Activated CD4-positive, alpha-beta T cell treated with anti-CD3 and anti-CD28 coated beads, Interleukin-2, amount 50 U/mL, for 1 hour (primary cell): ENCODE results near the gene TXNRD1.
A peak's percentile ranks its signal among the peaks of the same experiment; 100 is the strongest.
"Not testable (repeated sequence)": the region's sequence is repeated elsewhere in the genome, so short reads cannot be mapped to it uniquely, and the experiment has no call there.

Experiments used
- DNase-seq: peaks from one replicate; pipeline ENCODE4 v3.0.0-alpha.2; 2020

The TXNRD1 gene

GRCh38 chr12:104215638-104216297, at the start of gene TXNRD1:
TSS of gene TXNRD1 (plus strand) at chr12:104215779. CDS start at chr12:104215803, 24 bp downstream.
- DNase-seq = peak; percentile 80

DNA sequence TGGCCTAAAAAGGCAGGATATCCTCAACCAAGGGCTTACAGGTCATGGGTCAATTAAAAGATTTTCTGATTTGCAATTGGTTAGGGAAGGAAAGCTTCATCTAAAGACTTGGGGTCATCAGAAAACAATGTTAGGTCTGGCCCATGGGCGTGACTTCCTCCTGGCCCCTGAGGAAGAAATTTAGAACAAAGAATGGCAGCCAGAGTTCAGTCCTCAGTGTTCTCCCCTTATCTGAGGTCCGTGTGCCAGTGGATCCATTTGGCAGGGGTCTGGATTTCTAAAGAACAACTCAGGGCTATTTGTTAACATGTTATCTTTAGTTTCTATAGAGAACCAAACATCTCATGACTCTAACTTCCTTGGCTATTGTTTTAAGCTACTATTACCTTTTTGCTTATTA, 49.8 kb upstream of the TXNRD1 start:
- DNase-seq = no peak

- DNase-seq = no peak
These were observed 49.1 kb upstream of the TXNRD1 start for GRCh38 chr12:104166465-104166864.

DNA sequence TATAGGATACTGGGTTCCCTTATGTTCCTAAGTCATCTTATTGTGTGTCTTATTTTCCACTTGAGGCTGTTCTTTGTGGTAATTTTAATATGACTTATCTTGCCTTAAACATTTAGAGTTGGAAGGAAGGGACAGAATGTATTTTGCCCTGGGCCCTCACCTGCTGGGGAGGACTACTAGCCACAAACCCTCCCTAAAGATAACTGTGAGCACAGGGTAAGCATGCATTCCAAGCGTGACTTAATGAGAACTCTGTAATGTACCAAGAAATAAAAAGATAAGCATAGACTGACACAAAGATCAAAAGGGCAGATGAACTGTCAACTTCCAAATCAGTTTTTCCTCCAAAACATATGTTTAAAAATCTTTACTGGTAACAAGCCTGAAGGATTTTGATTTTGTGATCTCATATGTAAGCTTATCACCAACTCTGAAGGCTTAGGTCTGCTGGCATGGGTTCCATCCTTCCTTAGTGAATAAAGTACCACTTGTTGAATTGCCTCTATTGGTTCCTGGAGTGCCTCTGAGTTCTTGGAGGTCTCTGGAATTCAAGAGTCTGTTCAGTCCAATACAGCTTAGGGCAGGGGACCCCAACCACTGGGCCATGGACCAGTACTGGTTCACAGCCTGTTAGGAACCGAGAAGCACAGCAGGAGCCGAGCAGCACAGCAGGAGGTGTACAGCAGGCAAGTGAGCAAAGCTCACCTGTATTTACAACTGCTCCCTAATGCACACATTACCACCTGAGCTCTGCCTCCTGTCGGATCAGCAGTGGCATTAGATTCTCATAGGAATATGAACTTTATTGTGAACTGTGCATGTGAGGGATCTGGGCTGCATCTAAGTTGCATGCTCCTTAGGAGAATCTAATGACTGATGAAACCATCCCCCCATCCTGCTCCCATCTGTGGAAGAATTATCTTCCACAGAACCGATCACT, 47.8 kb upstream of the TXNRD1 start:
- DNase-seq = no peak

- DNase-seq = no peak
These were observed 47.0 kb upstream of the TXNRD1 start for GRCh38 chr12:104168596-104168995.

GRCh38 chr12:104171785-104172569, 43.6 kb upstream of the TXNRD1 start:
- DNase-seq = no peak

- no peak for DNase-seq
These were observed 43.0 kb upstream of the TXNRD1 start for GRCh38 chr12:104172570-104172947.

- DNase-seq = not testable (repeated sequence)
These were observed 41.8 kb upstream of the TXNRD1 start for GRCh38 chr12:104173804-104174203.

DNA sequence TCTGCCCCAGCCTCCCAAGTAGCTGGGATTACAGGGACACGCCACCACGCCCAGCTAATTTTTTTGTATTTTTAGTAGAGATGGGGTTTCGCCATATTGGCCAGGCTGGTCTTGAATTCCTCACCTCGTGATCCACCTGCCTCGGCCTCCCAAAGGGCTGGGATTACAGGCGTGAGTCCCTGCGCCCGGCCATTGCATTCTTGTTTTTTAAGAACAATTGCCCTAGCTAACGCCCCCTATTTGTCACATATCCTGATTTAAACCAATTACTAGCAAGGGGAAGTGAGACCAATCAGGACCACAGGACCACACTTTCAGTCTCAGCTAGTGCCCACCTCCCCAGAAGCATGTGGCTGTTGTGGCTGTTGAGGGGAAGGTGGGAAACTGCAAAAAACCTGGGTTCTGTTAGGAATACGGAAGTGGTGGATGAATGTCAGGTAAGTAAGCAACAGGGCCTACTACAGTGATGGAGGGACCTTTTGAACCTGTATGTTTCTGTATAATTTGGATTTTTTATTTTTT, 39.8 kb upstream of the TXNRD1 start:
- no peak for DNase-seq

DNA sequence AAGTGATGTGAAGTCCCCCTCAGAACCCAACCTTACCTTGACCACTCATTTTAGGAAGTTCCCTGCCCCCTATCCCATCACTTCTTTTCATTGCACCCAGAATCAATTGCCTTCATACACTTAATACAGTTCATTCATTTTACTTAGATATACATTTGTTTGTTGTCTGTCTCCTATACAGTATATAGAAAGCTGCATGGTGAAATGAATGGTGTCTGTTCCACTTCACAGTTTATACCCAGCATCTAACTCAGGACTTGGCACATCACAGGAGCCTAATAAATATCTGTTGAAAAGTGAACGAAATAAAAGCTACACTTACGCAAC, 38.3 kb upstream of the TXNRD1 start:
- DNase-seq = no peak

- DNase-seq = no peak
These were observed 37.7 kb upstream of the TXNRD1 start for GRCh38 chr12:104177663-104178501.

- DNase-seq = no peak
These were observed 35.2 kb upstream of the TXNRD1 start for GRCh38 chr12:104180374-104180773.

GRCh38 chr12:104181313-104181712, 34.3 kb upstream of the TXNRD1 start:
- no peak for DNase-seq

GRCh38 chr12:104182144-104182543, 33.4 kb upstream of the TXNRD1 start:
- no peak for DNase-seq

- no peak for DNase-seq
These were observed 32.8 kb upstream of the TXNRD1 start for GRCh38 chr12:104182621-104183378.

DNA sequence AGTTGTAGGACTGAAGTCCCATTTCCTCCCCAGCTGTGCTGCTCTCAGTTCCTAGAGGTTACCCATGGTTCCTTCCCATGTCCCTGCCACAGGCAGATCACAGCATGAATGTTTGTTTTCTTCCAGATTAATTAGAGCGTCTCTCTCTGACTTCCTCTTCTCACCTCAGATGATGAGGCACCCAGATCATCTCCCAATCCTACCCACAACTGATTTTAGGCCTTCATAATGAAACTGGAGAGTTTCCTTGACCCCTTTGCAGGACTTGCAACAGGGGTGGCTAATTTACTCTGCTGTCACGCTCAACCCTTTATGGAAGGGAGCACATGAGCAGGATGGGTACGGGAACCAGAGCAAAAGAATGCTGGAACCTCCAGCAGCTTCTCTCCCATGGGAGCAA, 32.1 kb upstream of the TXNRD1 start:
- DNase-seq = no peak

DNA sequence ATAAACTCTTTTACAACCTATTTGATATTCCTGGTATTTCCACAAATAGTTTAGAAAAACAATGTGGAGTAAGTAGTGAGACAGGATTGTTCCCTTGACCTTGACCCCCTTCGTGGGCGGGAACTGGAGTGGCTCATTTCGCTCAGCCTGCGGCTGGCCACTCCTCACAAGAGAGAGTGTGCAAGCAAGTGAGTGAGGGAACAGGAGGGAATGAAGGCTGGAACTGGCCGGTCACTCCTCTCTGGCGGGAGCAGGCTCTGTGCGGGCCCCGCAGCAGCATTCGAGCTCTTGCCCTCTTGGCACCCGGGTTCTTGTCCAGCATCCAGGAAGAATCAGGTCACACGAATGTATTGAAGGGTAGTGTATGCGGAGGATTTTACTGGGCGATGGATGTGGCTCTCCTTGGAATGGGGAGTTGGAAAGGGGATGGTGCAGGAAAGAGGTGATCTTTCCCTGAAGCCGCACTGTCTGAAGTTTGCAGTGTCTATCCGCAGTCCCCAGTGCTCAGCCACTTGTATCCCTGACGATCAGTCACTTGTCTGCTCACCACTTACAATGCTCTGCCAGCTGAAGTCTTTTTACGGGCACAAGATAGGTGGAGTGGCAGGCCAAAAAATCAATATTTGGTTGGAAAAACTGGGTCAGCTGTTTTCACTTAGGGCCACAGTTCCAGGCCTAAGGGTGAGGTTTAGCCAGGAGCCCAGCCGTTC, 28.0 kb upstream of the TXNRD1 start:
- DNase-seq = no peak

DNA sequence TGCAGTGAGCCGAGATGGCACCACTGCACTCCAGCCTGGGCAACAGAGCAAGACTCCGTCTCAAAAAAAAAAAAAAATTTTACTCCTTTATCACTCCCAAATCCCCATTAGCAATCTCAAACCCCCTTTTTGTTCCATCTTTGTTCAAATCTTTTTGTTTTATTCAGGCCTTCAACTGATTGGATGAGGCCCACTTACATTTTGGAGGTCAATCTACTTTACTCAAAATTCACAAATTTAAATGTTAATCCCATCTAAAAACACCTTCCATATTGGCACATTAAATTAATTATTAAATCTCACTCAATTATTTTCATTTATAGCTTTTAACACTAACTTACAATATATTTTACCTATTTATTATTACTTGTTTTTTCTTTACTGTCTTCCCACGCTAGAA, 27.0 kb upstream of the TXNRD1 start:
- no peak for DNase-seq

DNA sequence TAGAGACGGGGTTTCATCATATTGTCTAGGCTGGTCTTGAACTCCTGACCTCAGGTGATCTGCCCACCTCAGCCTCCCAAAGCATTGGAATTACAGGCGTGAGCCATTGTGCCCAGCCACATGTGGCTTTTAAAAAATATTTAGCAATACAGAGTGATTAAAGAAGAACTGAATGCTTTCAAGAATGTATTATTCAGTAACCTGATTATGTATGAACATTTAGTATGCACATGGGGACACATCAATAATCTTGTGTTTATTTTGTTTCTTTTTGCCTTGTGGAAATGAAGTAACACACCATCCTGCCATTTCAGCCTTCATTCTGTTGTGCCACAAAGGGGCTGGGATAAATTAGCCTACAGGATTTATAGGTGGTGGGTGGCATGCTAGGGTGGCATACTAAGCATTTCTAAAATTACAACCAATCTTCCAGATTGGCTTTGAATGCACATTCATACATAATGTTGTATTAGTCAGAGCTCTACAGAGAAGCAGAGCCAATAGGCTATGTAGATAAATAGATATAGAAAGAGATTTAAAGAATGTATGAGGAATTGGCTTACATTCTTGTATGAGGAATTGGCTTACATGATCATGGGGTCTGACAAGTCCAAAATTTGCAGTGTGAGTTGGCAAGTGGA, 25.5 kb upstream of the TXNRD1 start:
- DNase-seq = no peak

GRCh38 chr12:104190641-104191176, 24.9 kb upstream of the TXNRD1 start:
- DNase-seq = no peak
